Activated CD8-positive, alpha-beta memory T cell treated with anti-CD3 and anti-CD28 coated beads, Interleukin-2, amount 50 U/mL, for 1 hour (primary cell): ENCODE data around the gene UBQLN4.

ENCODE experiments used
- DNase-seq: peaks from one replicate; pipeline ENCODE4 v3.0.0-alpha.2; 2020; ENCODE audit errors: extremely low read depth

The UBQLN4 gene

GRCh38 chr1:156014829-156015228 lies 38.8 kb downstream of the UBQLN4 start:
- no peak for DNase-seq

- no peak for DNase-seq
Measured at GRCh38 chr1:156012051-156012817, 41.4 kb downstream of the UBQLN4 start.

GRCh38 chr1:156009404-156009803 lies 44.2 kb downstream of the UBQLN4 start:
- no peak for DNase-seq

- no peak for DNase-seq
Measured at GRCh38 chr1:156006666-156007376, 46.8 kb downstream of the UBQLN4 start.

- no peak for DNase-seq
Measured at GRCh38 chr1:156004843-156005584, 48.6 kb downstream of the UBQLN4 start.

GRCh38 chr1:156003923-156004188 lies 49.7 kb downstream of the UBQLN4 start:
- DNase-seq, result no peak

- DNase-seq, result no peak
Measured at GRCh38 chr1:156002188-156002911, 51.2 kb downstream of the UBQLN4 start.

- no peak for DNase-seq
Measured at GRCh38 chr1:156001662-156002171, 51.9 kb downstream of the UBQLN4 start.

- DNase-seq, result no peak
Measured at GRCh38 chr1:156001021-156001661, 52.5 kb downstream of the UBQLN4 start.

GRCh38 chr1:155999964-156000363 lies 53.6 kb downstream of the UBQLN4 start:
- DNase-seq, result no peak

GRCh38 chr1:155996166-155996565 lies 57.4 kb downstream of the UBQLN4 start:
- DNase-seq, result no peak

- no peak for DNase-seq
Measured at GRCh38 chr1:155993595-155993994, 60.0 kb downstream of the UBQLN4 start.

- DNase-seq, result no peak
Measured at GRCh38 chr1:155990005-155990739, 63.4 kb downstream of the UBQLN4 start.

- DNase-seq, result no peak
Measured at GRCh38 chr1:155989242-155990004, 64.2 kb downstream of the UBQLN4 start.
